ENCODE data around the gene IL7R.
"Not testable (repeated sequence)": the region's sequence is repeated elsewhere in the genome, so short reads cannot be mapped to it uniquely, and the experiment has no call there.

The IL7R gene

GRCh38 chr5:35842856-35843255, 13.8 kb upstream of the IL7R start:
- DNase-seq (ENCODE audit: low read depth), result no peak

GRCh38 chr5:35845508-35845907, 11.2 kb upstream of the IL7R start:
- not testable (repeated sequence) for DNase-seq (ENCODE audit: low read depth)

DNA sequence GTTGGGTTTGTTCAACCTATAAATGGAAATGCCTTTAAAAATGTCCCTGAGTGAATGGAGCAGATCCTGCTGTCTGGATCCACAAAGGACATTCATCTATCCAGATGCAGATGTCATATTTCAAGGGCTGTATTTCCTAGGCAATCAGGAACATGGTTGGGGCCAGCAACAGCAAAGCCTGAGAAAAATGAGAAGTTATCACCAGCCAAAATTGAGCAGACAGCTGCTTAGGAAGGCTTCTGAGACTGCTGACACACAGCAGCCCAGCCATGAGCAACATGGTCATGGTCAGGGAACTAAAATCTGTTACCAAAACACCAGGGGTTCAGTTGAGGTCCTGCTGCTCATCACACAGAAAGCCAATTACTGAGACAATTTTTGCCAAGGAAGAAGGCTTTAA, 9.2 kb upstream of the IL7R start:
- DNase-seq (ENCODE audit: low read depth), result no peak

DNA sequence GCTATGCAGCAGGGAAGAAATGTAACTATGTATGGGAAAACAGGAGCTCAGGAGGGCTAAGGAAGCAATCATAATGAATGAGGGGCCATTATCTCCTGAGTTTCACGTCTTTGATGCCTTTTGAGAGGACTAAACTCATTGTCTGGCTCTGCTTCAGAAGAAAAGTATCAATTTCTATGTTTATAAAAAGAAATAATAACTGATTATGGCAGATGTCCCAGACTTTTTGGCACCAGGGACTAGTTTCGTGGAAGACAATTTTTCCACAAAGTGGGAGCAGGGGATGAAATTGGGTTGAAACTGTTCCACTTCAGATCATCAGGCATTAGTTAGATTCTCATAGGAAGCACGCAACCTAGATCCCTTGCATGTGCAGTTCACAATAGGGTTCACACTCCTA, 8.7 kb upstream of the IL7R start:
- no peak for DNase-seq (ENCODE audit: low read depth)

GRCh38 chr5:35849860-35850259, 6.8 kb upstream of the IL7R start:
- DNase-seq (ENCODE audit: low read depth), result no peak

GRCh38 chr5:35850967-35851680, 5.6 kb upstream of the IL7R start:
- DNase-seq (ENCODE audit: low read depth), result no peak

DNA sequence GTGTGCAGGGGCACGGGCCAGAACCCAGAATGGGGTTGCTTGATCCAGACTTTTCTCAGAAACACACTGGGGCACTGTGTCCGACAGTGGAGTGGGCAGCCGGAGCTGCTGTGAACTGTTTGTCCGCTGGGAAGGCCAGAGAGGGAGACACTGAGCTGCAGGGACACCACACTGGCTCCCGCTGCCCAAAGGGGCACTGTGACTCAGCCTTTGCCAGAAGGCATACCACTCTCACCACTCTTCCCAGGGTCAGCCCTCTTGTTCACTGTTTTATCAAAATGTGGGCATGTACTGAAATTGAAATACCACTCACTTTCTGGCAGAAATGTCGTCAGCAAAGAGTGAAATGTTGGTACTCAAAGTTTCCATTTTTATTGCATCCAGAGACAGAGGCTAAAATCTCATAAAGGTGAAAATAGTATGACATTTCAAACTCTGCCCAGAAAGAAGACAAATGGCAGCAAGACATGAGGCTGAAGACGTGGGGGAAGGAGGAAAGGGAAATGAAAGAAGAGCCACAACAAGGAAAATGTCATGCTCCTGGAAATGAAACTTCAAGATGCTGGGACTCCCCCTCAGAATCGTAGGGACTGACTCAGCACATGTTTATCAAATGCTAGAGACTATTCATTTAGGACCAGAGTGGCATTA, 4.5 kb upstream of the IL7R start:
- DNase-seq (ENCODE audit: low read depth), result no peak

GRCh38 chr5:35852773-35853172, 3.9 kb upstream of the IL7R start:
- no peak for DNase-seq (ENCODE audit: low read depth)

DNA sequence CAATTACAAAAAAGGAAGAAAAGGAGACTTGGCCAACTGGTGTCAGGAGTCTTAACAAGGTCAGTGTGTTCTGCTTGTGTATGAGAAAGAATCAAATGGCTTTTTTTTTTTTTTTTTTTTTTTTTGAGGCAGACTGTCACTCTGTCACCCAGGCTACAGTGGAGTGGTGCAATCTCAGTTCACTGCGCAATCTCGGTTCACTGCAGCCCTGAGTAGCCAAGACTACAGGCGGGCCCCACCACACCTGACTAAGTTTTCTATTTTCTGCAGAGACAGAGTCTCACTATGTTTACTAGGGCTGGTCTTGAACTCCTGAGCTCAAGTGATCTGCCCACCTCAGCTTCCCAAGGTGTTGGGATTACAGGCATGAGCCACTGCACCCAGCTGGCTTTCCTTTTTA, 3.1 kb upstream of the IL7R start:
- DNase-seq (ENCODE audit: low read depth), result peak; percentile 48

- peak; percentile 44 for DNase-seq (ENCODE audit: low read depth)
These were observed 2.4 kb upstream of the IL7R start for GRCh38 chr5:35854248-35854647.

DNA sequence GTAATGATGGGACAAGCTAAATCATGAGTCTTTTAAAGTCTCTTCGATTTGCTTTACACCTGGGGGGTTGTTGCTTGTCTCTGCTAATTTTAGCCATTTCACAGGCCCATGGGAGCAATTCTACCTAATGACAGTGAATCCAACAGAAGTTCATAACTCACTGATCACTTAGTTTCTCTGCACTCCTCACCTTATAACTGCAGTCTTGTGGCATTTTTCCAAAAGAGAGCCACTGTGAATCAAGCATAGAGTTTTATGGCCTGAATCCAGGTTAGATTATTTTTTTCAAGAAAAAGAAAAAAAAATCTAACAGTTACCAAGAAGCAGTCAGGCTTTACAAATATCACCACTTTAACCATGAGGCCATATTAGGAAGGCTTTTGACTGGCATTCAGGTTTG, 1.5 kb upstream of the IL7R start:
- no peak for DNase-seq (ENCODE audit: low read depth)

DNA sequence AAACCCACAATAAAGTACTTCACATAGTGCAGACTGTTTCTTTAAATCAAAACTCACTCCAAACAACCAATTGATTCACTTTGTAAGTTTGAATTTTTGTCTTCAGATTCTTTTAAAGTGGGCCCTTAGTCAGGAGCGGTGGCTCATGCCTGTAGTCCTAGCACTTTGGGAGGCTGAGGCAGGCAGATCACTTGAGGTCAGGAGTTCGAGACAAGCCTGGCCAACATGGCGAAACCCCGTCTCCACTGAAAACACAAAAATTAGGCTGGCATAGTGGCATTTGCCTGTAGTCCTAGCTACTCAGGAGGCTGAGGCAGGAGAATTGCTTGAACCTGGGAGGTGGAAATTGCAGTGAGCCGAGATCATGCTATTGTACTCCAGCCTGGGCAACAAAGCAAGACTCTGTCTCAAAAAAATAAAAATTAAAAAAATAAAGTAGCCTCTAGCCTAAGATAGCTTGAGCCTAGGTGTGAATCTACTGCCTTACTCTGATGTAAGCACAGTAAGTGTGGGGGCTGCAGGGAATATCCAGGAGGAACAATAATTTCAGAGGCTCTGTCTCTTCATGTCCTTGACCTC, 416 bp upstream of the IL7R start:
- DNase-seq (ENCODE audit: low read depth), result not testable (repeated sequence)

- DNase-seq (ENCODE audit: low read depth), result no peak
These were observed 1.0 kb downstream of the IL7R start for GRCh38 chr5:35857606-35858205.

DNA sequence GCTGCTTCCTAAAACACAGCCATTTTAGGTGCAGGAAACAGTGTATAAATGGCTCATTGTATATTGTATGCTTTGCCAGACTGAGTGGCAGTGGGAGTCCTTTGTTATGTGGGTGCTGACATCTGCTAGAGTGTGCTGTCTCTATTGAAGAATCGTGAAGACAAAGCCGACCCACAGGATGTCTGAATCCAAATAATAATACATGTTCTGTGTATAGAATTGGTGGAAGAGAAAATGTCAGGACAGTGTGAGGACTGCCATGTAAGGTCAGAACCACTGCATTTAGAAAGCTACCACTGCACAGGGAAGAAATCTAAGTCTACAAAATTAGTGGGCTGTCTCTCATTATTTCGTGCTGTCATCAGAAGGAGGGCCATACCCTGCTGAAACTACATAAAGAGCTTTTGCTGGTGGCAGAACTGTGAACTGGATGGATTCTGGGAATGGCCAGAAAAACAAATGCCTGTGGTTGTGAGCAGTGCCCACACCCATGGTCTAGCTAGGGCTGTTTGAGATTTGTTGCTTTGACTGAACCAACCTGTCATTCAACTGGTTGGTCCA, 2.5 kb downstream of the IL7R start:
- DNase-seq (ENCODE audit: low read depth), result no peak

DNA sequence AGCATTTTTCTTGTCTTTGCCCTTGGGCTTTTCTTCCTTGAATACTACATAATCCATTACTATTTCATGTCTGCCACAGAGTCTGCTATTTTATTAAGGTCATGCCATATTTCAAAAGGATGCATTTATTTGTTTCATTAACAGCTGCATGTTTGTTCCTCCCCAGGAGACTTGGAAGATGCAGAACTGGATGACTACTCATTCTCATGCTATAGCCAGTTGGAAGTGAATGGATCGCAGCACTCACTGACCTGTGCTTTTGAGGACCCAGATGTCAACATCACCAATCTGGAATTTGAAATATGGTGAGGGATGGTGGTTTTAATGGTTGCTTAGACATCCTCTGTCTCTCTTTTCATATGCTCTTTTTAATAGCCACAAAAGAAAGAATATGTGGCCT, 4.0 kb downstream of the IL7R start:
- no peak for DNase-seq (ENCODE audit: low read depth)

DNA sequence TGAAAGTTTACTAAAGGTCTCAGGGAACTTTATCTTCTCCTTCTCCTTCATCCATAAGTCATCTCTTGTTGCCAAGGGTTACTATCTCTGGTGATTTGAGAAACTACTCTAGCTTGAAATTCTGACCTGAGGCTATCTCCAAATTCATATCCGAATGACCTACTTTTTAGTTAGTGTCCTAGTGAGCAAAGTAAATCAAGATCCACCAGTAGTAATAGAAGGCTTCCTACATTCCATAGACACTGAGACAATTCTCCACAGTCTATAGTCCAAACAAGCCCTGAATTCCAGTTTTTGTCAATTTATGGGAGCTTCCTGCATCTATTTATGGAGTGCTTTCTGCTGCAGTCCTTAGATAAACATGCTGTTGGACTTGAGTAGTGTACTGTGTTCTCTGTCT, 5.0 kb downstream of the IL7R start:
- DNase-seq (ENCODE audit: low read depth), result no peak

DNA sequence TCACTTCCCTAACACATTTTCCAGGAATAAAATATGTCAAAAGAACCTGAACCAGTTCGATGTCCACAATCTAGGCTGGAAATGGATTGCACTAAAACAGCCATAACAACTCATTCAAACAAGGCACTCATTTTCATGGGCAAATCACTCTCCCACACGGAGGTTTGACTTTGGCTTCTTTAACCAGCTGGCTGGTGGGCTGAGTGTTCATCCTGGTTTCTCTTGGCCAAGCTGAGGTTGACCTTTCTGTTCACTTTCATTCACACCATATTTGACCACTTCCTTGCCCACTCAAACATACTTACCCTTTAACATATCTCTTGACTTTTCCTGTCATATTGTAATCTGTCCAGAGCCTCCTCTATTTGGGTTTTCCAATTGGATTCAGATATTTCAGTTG, 5.4 kb downstream of the IL7R start:
- no peak for DNase-seq (ENCODE audit: low read depth)

DNA sequence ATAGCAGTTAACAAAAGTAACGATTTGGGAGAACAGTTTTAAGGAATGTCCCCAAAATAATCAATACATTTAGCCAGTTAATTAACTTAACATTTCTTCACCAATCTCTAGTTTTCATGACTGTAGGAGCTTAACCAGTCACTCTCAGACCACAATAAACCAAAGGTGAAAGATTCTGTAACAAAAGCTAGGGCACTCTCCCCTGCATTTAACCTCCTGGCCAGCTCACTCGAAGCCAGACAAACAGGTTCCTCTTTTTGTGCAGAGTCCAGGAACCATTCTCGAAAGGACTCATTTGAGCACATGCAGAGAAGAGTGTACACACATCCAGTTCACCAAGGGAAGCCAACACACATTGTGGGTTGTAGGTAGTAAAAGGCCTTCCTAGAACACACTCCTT, 6.5 kb downstream of the IL7R start:
- no peak for DNase-seq (ENCODE audit: low read depth)

DNA sequence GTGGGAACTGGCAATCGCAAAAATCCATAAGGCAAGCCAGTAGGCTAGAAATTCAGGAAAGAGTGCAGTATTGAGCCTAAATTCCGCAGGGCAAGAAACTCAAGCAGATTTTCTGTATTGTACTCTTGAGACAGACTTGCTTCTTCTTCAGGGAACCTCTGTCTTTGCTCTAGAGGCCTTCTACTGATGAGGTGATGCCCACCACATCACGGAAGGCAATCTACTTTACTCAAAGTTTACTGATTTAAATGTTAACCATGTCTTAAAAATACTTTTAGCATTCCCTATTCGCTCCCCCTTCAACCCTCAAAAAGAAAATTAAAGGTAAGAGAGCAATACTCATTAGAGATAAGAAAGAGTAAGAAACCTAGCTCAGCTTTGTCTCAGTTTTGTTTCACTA, 11.3 kb downstream of the IL7R start:
- no peak for DNase-seq (ENCODE audit: low read depth)

- DNase-seq (ENCODE audit: low read depth), result no peak
These were observed 13.1 kb downstream of the IL7R start for GRCh38 chr5:35869685-35870277.

DNA sequence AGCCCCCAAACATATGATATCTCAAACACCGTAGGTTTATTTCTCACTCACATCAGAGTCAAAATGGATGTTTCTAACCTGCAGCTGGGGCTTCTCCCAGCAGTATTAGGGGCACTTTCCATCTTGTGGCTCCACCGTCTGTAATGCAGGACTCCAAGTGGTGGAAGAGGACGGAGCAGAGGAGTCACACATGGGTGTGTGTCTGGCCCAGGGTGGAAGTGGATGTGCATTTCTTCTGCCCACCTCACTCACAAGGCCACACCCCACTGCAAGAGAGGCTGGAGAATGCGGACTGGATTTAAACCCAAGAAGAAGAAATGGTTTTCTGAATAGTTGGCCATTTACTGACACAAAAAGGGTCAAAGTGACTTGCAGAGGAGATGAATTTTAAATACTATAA, 13.9 kb downstream of the IL7R start:
- DNase-seq (ENCODE audit: low read depth), result no peak

GRCh38 chr5:35876454-35876853, 19.8 kb downstream of the IL7R start:
- DNase-seq (ENCODE audit: low read depth), result no peak

DNA sequence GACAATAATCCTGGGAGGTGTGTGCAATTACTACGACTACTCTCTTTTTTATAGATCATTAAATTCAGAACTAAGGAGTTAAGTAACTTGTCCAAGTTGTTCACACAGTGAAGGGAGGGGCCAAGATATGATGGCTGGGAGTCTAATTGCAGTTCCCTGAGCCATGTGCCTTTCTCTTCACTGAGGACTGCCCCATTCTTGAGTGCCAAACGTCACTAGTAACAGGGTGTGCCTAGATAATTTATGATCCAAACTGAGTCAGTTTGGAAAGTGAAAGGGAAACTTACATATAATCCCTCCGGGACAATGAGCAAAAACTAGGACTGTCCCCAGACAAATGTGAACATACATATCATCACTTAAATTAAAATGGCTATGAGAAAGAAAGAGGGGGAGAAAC, 20.2 kb downstream of the IL7R start:
- DNase-seq (ENCODE audit: low read depth), result no peak

Data from stimulated activated CD8-positive, alpha-beta memory T cell treated with anti-CD3 and anti-CD28 coated beads, Interleukin-15, amount 100 ng/mL, for 1 hour (primary cell).